HG03064 (cell line): ENCODE data around the gene TBC1D22B.
"Not testable (repeated sequence)": the region's sequence is repeated elsewhere in the genome, so short reads cannot be mapped to it uniquely, and the experiment has no call there.

Experiments used
- ATAC-seq: cut with Tn5 transposase; IDR thresholded peaks from one replicate; pipeline ENCODE4 v1.9.1; 2021; ENCODE audit warnings: low read depth; ENCODE audit not compliant: unreplicated experiment

TBC1D22B gene

GRCh38 chr6:37298958-37299357 lies 41.4 kb downstream of the TBC1D22B start:
- no peak for ATAC-seq

GRCh38 chr6:37299990-37300389 lies 42.4 kb downstream of the TBC1D22B start:
- ATAC-seq = no peak

- no peak for ATAC-seq
Observed at GRCh38 chr6:37302086-37302686, 44.6 kb downstream of the TBC1D22B start.

GRCh38 chr6:37303091-37303660 lies 45.6 kb downstream of the TBC1D22B start:
- ATAC-seq = no peak

- no peak for ATAC-seq
Observed at GRCh38 chr6:37303891-37304503, 46.4 kb downstream of the TBC1D22B start.

GRCh38 chr6:37304766-37305165 lies 47.2 kb downstream of the TBC1D22B start:
- ATAC-seq = no peak

GRCh38 chr6:37305841-37306425 lies 48.4 kb downstream of the TBC1D22B start:
- no peak for ATAC-seq

GRCh38 chr6:37306624-37307222 lies 49.2 kb downstream of the TBC1D22B start:
- ATAC-seq = no peak

- not testable (repeated sequence) for ATAC-seq
Observed at GRCh38 chr6:37307484-37307883, 49.9 kb downstream of the TBC1D22B start.

GRCh38 chr6:37308069-37308815 lies 50.7 kb downstream of the TBC1D22B start:
- ATAC-seq = no peak

- ATAC-seq = no peak
Observed at GRCh38 chr6:37309046-37309445, 51.5 kb downstream of the TBC1D22B start.

- ATAC-seq = no peak
Observed at GRCh38 chr6:37309692-37310091, 52.1 kb downstream of the TBC1D22B start.

- ATAC-seq = no peak
Observed at GRCh38 chr6:37310966-37311365, 53.4 kb downstream of the TBC1D22B start.

GRCh38 chr6:37311741-37312473 lies 54.3 kb downstream of the TBC1D22B start:
- ATAC-seq = no peak

- no peak for ATAC-seq
Observed at GRCh38 chr6:37313723-37314486, 56.3 kb downstream of the TBC1D22B start.

- ATAC-seq = no peak
Observed at GRCh38 chr6:37314487-37315156, 57.0 kb downstream of the TBC1D22B start.

- ATAC-seq = no peak
Observed at GRCh38 chr6:37315157-37315515, 57.6 kb downstream of the TBC1D22B start.

GRCh38 chr6:37316071-37316470 lies 58.5 kb downstream of the TBC1D22B start:
- no peak for ATAC-seq
